GM10248 (cell line): ENCODE measurements around the gene GYG1.

Experiments
- CTCF ChIA-PET: fragments of 300-600 bp; sonication (Branson Sonifier 250); formaldehyde crosslinking; extraction: SDS; loops from one replicate; lab custom pipeline; 2021; ENCODE audit warnings: antibody characterized with exemption; lab: Yijun Ruan, JAX
- POLR2A ChIA-PET: fragments of 350-650 bp; sonication (Branson Sonifier 250); formaldehyde crosslinking; extraction: SDS; loops from one replicate; lab custom pipeline; 2020; ENCODE audit warnings: antibody characterized with exemption; lab: Yijun Ruan, JAX
- DNase-seq: peaks from one replicate; pipeline ENCODE4 v3.0.0; 2012; ENCODE audit errors: extremely low spot score
- CTCF ChIP-seq: IDR thresholded peaks from 2 replicates; pipeline ENCODE4 v1.5.1; 2012; ENCODE audit warnings: mild to moderate bottlenecking, low read depth; ENCODE audit errors: extremely low read depth, missing control alignments, control extremely low read depth

Gene GYG1

GRCh38 chr3:148962513-148962912 is 28.8 kb upstream of the GYG1 start:
- no peak for TF ChIP-seq CTCF
- ChIA-PET CTCF (interaction anchor here (1.2 to 1.5 kb wide), 6 partner anchors 9 to 316 kb away, joined by 3 to 7 read pairs (median 5); no protein-coding TSS in a partner anchor), POLR2A (no interaction called here)
- no peak for DNase-seq

DNA sequence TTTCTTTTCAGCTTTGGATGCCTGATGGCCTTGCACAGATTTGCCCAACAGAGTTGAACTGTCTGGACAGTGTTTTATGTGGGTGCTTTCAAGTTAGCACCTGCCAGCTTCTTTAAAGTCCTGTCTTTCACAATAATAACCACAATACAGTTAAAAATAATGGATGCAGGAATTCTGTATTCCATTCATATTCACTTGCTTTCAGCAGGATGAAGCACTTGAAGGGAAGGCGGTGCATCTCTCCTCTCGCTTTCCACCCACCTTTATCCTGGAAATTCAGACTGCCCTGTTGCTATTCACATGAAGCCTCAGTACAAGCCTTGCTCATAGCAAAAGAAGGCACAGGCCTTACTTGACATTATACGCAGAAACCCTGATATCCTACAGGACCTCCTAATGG is 26.5 kb upstream of the GYG1 start:
- POLR2A ChIA-PET: no interaction called here
- no peak for DNase-seq
- TF ChIP-seq CTCF: no peak
- CTCF ChIA-PET: interaction anchor here (0.7 to 4.4 kb wide), 5 partner anchors 10 to 23 kb away, joined by 3 to 38 read pairs (median 3); no protein-coding TSS in a partner anchor

GRCh38 chr3:148968321-148968720 is 23.0 kb upstream of the GYG1 start:
- ChIA-PET POLR2A (no interaction called here), CTCF (interaction anchor here (4.4 kb wide), 1 partner anchor 13 kb away, joined by 38 read pairs; no protein-coding TSS in a partner anchor)
- TF ChIP-seq CTCF: no peak
- DNase-seq: no peak

DNA sequence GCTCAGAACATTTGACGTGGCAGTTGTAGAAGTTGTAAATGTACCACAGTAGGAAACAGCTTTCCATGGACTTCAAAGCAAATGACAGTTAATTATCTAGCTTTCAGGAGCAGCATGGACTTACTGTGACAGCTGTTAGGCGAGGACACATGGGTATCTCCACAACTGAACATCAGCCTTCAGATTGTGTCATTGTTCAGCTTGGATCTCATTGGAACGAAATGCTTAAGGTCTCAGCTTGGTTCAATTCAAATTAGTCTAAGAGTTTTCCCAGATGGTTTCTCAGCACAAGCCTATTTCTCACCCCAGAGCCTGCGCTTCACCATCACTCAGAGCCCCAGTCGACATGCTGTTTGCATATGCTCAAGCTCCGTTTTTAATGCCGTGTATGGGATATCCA is 21.1 kb upstream of the GYG1 start:
- TF ChIP-seq CTCF: no peak
- ChIA-PET POLR2A (no interaction called here), CTCF (interaction anchor here (0.9 to 1.8 kb wide), 4 partner anchors 10 to 19 kb away, joined by 3 to 8 read pairs (median 3); no protein-coding TSS in a partner anchor)
- DNase-seq: no peak

DNA sequence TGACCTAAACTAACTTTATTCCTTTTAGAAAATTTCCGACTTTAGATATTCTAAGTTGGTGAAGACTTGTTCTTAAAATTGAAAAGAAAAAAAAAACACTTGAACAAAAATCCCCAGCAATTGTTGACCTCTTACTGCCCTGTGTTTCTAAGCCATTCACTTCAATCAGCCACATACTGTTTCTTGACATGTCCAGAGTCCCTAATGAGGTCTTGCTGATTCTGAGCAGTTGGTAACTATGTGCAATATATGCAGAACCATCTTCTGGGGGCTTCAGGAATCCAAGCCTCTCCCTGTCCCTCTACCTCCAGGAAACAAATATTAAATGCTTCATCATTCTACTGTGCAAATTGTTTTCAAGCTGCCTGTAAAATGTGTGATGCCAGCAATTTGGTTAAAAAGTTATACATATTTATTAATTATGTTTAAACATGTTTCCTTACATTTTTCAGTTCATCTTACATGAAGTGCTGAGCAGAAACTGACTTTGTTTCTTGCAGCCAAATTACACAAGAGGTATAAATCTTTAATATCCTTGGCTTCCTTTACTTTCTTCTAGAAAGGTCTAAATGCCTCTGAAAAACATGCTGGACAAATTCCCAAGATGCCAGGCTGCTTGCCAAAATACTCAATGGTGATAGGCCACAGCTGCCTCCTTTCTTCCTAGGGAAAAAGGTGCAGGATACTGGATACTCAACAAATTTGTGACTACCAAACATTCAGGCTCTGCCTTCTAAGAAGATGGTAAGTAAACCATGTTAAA is 19.8 kb upstream of the GYG1 start:
- POLR2A ChIA-PET: no interaction called here
- TF ChIP-seq CTCF: no peak
- DNase-seq: no peak
- CTCF ChIA-PET: interaction anchor here (1.0 kb wide), 1 partner anchor 16 kb away, joined by 3 read pairs; no protein-coding TSS in a partner anchor

GRCh38 chr3:148974726-148975125 is 16.6 kb upstream of the GYG1 start:
- ChIA-PET CTCF (interaction anchor here (1.1 to 1.8 kb wide), 4 partner anchors 10 to 145 kb away, joined by 3 to 6 read pairs (median 4); no protein-coding TSS in a partner anchor), POLR2A (no interaction called here)
- TF ChIP-seq CTCF: no peak
- no peak for DNase-seq
